ENCODE results near the gene SELENON.

The SELENON gene

DNA sequence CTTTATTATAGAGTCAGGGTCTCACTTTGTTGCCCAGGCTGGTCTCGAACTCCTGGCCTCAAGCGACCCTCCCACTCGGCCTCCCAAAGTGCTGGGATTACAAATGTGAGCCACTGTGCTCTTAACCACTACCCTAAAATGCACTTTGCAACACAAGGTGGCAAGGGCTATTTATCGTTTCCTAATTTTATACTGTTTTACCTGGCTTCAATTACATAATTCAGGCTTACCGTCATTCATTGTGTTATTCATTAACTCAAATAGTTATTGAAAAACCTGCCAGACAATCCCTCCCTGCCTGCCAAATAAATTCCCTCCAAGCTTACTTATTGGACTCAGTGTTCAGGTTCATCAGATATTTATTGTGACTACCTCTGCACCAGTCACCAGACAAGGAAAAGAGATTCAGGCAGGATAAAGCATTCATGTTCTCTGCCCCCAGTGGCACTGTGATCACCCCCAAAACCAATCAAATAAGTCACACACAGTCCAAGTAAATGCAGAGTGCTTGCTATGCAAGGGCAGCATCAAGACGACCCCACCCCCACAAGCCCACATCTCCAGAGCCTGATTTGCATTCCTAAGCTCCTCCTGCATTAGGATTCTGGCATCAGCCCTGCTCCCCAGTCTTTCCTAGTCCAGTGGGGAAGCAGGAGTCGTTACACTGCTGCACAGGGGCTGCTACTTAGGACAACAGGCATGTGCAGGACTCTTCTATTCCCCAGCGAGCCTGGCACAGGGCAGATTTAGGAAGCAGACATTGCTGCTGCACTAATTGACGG is 67.4 kb downstream of the SELENON start:
- DNase-seq: no peak

Measured in NCI-H1105 treated with DMSO at 0.1 percent for 48 hours (cell line).